KMS-11 (cell line): Measurements from ENCODE around the gene TMEM114.

Source experiments
- H2AFZ ChIP-seq: fragments of 200-600 bp; sonication (generic); 2 replicates; pipeline ENCODE4 v1.6.1; 2016; ENCODE audit warnings: antibody characterized with exemption, mixed run types, low read depth
- H3K27ac ChIP-seq: fragments of 200-600 bp; sonication (generic); 2 replicates; pipeline ENCODE4 v1.6.1; 2016; ENCODE audit warnings: mild to moderate bottlenecking, mixed run types
- H3K27me3 ChIP-seq: fragments of 200-600 bp; sonication (generic); 2 replicates; pipeline ENCODE4 v1.6.1; 2017; ENCODE audit warnings: mild to moderate bottlenecking, low read depth, mixed run types, moderate library complexity; ENCODE audit not compliant: insufficient read depth
- H3K36me3 ChIP-seq: fragments of 200-600 bp; sonication (generic); 2 replicates; pipeline ENCODE4 v1.6.1; 2017; ENCODE audit warnings: mild to moderate bottlenecking, mixed run types; ENCODE audit not compliant: insufficient read depth
- H3K4me1 ChIP-seq: fragments of 200-600 bp; sonication (generic); 2 replicates; pipeline ENCODE4 v1.6.1; 2016; ENCODE audit warnings: mild to moderate bottlenecking, low read depth, mixed run types; ENCODE audit not compliant: poor library complexity, severe bottlenecking
- H3K4me2 ChIP-seq: fragments of 200-600 bp; sonication (generic); 2 replicates; pipeline ENCODE4 v1.7.0; 2016; ENCODE audit warnings: mild to moderate bottlenecking, mixed run types
- H3K4me3 ChIP-seq: fragments of 200-600 bp; sonication (generic); IDR thresholded peaks from 2 replicates; pipeline ENCODE4 v1.6.1; 2017; ENCODE audit warnings: low read depth, low read length, mixed read lengths; ENCODE audit not compliant: insufficient read depth
- H3K79me2 ChIP-seq: fragments of 200-600 bp; sonication (generic); 2 replicates; pipeline ENCODE4 v1.6.1; 2016; ENCODE audit warnings: low read depth, mixed run types; ENCODE audit not compliant: insufficient read depth
- H3K9ac ChIP-seq: fragments of 200-600 bp; sonication (generic); 2 replicates; pipeline ENCODE4 v1.6.1; 2016; ENCODE audit warnings: mild to moderate bottlenecking, mixed run types
- H4K20me1 ChIP-seq: fragments of 200-600 bp; sonication (generic); 2 replicates; pipeline ENCODE4 v1.6.1; 2016; ENCODE audit warnings: mild to moderate bottlenecking, mixed run types; ENCODE audit not compliant: insufficient read depth
- CTCF ChIP-seq: fragments of 200-600 bp; sonication (generic); conservative IDR thresholded peaks from 2 replicates; pipeline ENCODE4 v1.6.1; 2017; ENCODE audit warnings: low read depth, mild to moderate bottlenecking, antibody characterized with exemption, low read length, moderate library complexity, mixed read lengths

Gene TMEM114

GRCh38 chr16:8585041-8585440 lies 5.3 kb downstream of the TMEM114 start:
- Histone ChIP-seq H3K79me2 (no peaks in the 10 kb centered on the region), H3K27me3 (no peaks in the 10 kb centered on the region), H3K27ac (no peak overlapping the region), H3K9ac (no peak overlapping the region), H3K4me1 (no peaks in the 10 kb centered on the region), H3K36me3 (no peaks in the 10 kb centered on the region), H2AFZ (no peak overlapping the region), H3K4me2 (no peak overlapping the region), H3K4me3 (no peak overlapping the region), H4K20me1 (no peaks in the 10 kb centered on the region)
- no peak for TF ChIP-seq CTCF

GRCh38 chr16:8583732-8584131 lies 6.6 kb downstream of the TMEM114 start:
- Histone ChIP-seq H3K36me3 (no peaks in the 10 kb centered on the region), H2AFZ (no peak overlapping the region), H3K79me2 (no peaks in the 10 kb centered on the region), H4K20me1 (no peaks in the 10 kb centered on the region), H3K4me1 (no peaks in the 10 kb centered on the region), H3K4me2 (no peak overlapping the region), H3K9ac (no peak overlapping the region), H3K4me3 (no peak overlapping the region), H3K27me3 (no peaks in the 10 kb centered on the region), H3K27ac (no peak overlapping the region)
- TF ChIP-seq CTCF: no peak

GRCh38 chr16:8583199-8583598 lies 7.1 kb downstream of the TMEM114 start:
- Histone ChIP-seq H3K36me3 (no peaks in the 10 kb centered on the region), H3K79me2 (no peaks in the 10 kb centered on the region), H3K4me1 (no peaks in the 10 kb centered on the region), H3K27ac (no peak overlapping the region), H3K27me3 (no peaks in the 10 kb centered on the region), H3K4me2 (no peak overlapping the region), H2AFZ (no peak overlapping the region), H3K4me3 (no peak overlapping the region), H4K20me1 (no peaks in the 10 kb centered on the region), H3K9ac (no peak overlapping the region)
- no peak for TF ChIP-seq CTCF

GRCh38 chr16:8581831-8582580 lies 8.3 kb downstream of the TMEM114 start:
- Histone ChIP-seq H2AFZ (no peak overlapping the region), H3K36me3 (no peaks in the 10 kb centered on the region), H3K9ac (no peak overlapping the region), H3K27ac (no peak overlapping the region), H3K27me3 (no peaks in the 10 kb centered on the region), H3K4me2 (no peak overlapping the region), H4K20me1 (no peaks in the 10 kb centered on the region), H3K79me2 (no peaks in the 10 kb centered on the region), H3K4me3 (no peak overlapping the region), H3K4me1 (no peaks in the 10 kb centered on the region)
- no peak for TF ChIP-seq CTCF
